Peyer's patch (tissue), 4 donors: ENCODE data around the gene BLM.

ENCODE experiments used
- CTCF ChIP-seq, 6 experiments: fragments of 450-650 bp in 4 of 6; fragments of 200-600 bp in 2 of 6; sonication (generic) in 1 of 6; IDR thresholded peaks; one replicate each; pipeline ENCODE4 v1.5.1; 2017 to 2019; ENCODE audit warnings: antibody characterized with exemption in 6 of 6, mild to moderate bottlenecking in 3 of 6, moderate library complexity in 1 of 6
- POLR2A ChIP-seq, 2 donors: fragments of 450-650 bp; IDR thresholded peaks; one replicate each; pipeline ENCODE4 v1.5.1; 2017; ENCODE audit warnings: antibody characterized with exemption in 2 of 2, mild to moderate bottlenecking in 2 of 2, moderate library complexity in 2 of 2

GRCh38 chr15:90851940-90852339 lies 134.8 kb downstream of the BLM start:
- no peak for TF ChIP-seq CTCF (IDR thresholded peaks at IDR 0.05)
- no peak for TF ChIP-seq POLR2A (IDR thresholded peaks at IDR 0.05)
